ENCODE data around the gene TLE2. TPM values are rescaled to one million over a fixed set of nuclear protein-coding genes. Genes with fewer than 3 reads are reported as not detected.

TLE2 gene
- total and polyA plus RNA-seq, 9 of the 15 experiments (the other 6 are each of a cell fraction or from before 2014, with no cell fraction given) = 0.35 to 13.1 (median 6.2) TPM

- TF ChIP-seq CBX3 (IDR thresholded peaks at IDR 0.05; ENCODE audit: borderline replicate concordance in 1 of 2, low read length in 2 of 2) = no peak
- TF ChIP-seq, protein P1, sequence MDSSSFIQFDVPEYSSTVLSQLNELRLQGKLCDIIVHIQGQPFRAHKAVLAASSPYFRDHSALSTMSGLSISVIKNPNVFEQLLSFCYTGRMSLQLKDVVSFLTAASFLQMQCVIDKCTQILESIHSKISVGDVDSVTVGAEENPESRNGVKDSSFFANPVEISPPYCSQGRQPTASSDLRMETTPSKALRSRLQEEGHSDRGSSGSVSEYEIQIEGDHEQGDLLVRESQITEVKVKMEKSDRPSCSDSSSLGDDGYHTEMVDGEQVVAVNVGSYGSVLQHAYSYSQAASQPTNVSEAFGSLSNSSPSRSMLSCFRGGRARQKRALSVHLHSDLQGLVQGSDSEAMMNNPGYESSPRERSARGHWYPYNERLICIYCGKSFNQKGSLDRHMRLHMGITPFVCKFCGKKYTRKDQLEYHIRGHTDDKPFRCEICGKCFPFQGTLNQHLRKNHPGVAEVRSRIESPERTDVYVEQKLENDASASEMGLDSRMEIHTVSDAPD (CRISPR knock-in tag; IDR thresholded peaks at IDR 0.05) = no peak
- no peak for TF ChIP-seq KLF1 (tag; IDR thresholded peaks at IDR 0.05)
- TF ChIP-seq NFRKB (IDR thresholded peaks at IDR 0.05; ENCODE audit: low read depth) = no peak
- TF ChIP-seq ZBTB33 (CRISPR knock-in tag; IDR thresholded peaks at IDR 0.05) = no peak; the same call in 1 of the 2 replicates
- no peak for TF ChIP-seq RFX5 (IDR thresholded peaks at IDR 0.05; ENCODE audit: low read depth, low read length)
- TF ChIP-seq HNRNPL (IDR thresholded peaks at IDR 0.05; ENCODE audit: low read depth, low read length) = no peak
- no peak for TF ChIP-seq PRPF4 (IDR thresholded peaks at IDR 0.05; ENCODE audit: insufficient read depth, low read depth, low read length, poor library complexity, severe bottlenecking)
- TF ChIP-seq, protein P2, sequence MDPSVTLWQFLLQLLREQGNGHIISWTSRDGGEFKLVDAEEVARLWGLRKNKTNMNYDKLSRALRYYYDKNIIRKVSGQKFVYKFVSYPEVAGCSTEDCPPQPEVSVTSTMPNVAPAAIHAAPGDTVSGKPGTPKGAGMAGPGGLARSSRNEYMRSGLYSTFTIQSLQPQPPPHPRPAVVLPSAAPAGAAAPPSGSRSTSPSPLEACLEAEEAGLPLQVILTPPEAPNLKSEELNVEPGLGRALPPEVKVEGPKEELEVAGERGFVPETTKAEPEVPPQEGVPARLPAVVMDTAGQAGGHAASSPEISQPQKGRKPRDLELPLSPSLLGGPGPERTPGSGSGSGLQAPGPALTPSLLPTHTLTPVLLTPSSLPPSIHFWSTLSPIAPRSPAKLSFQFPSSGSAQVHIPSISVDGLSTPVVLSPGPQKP (CRISPR knock-in tag; IDR thresholded peaks at IDR 0.05) = no peak
- TF ChIP-seq FUS (optimal IDR thresholded peaks at IDR 0.05; ENCODE audit: low read depth, low read length) = no peak
- TF ChIP-seq ZNF75A (CRISPR knock-in tag; IDR thresholded peaks at IDR 0.05) = no peak
- no peak for TF ChIP-seq ESRRB (CRISPR knock-in tag; IDR thresholded peaks at IDR 0.05; ENCODE audit: borderline replicate concordance)
- no peak for TF ChIP-seq ZBTB7A (IDR thresholded peaks at IDR 0.05; ENCODE audit: borderline replicate concordance, control insufficient read depth, low read depth, low read length)
- peak; percentile 60; the same call in 1 of the 2 replicates for TF ChIP-seq SP1 (CRISPR knock-in tag; IDR thresholded peaks at IDR 0.05)
- no peak for TF ChIP-seq POLR2AphosphoS5 (IDR thresholded peaks at IDR 0.05; ENCODE audit: control insufficient read depth, insufficient read depth, low read depth, low read length)
- no peak for TF ChIP-seq TAF9B (IDR thresholded peaks at IDR 0.05; ENCODE audit: partially characterized antibody)
- peak; percentile 83; the same call in 1 of the 2 replicates for TF ChIP-seq NBN (IDR thresholded peaks at IDR 0.05; ENCODE audit: low read depth)
- TF ChIP-seq CCNT2 (IDR thresholded peaks at IDR 0.05; ENCODE audit: borderline replicate concordance, extremely low read depth, insufficient read length, low read depth, low read length) = peak; percentile 62
- no peak for TF ChIP-seq RBM25 (IDR thresholded peaks at IDR 0.05; ENCODE audit: low read depth, low read length, severe bottlenecking)
- TF ChIP-seq HOXB6 (CRISPR knock-in tag; IDR thresholded peaks at IDR 0.05; ENCODE audit: borderline replicate concordance) = no peak
- no peak for TF ChIP-seq ZNF12 (CRISPR knock-in tag; IDR thresholded peaks at IDR 0.05)
- TF ChIP-seq MTA3 (IDR thresholded peaks at IDR 0.05; ENCODE audit: borderline replicate concordance) = 0 out of 2 replicates have a peak, but pooled peaks have one; percentile 25
Measured at GRCh38 chr19:2974342-2975041, 54.6 kb downstream of the TLE2 start (continued).
